Measurements from ENCODE around the gene TMEM95.
"Not testable (repeated sequence)": the region's sequence is repeated elsewhere in the genome, so short reads cannot be mapped to it uniquely, and the experiment has no call there.

The TMEM95 gene

GRCh38 chr17:7367083-7367482 lies 12.1 kb downstream of the TMEM95 start:
- no peak for TF ChIP-seq CTCF (IDR thresholded peaks at IDR 0.05; ENCODE audit: insufficient read depth, low read depth, low read length, missing control alignments)
- H3K4me3 ChIP-seq (ENCODE audit: low read depth, low read length), result no peak overlapping the region
- DNase-seq (ENCODE audit: low read depth), result no peak

- no peak for DNase-seq (ENCODE audit: low read depth)
- no peak overlapping the region for H3K4me3 ChIP-seq (ENCODE audit: low read depth, low read length)
- TF ChIP-seq CTCF (IDR thresholded peaks at IDR 0.05; ENCODE audit: insufficient read depth, low read depth, low read length, missing control alignments), result no peak
Observed at GRCh38 chr17:7367918-7368598, 13.1 kb downstream of the TMEM95 start.

- H3K4me3 ChIP-seq (ENCODE audit: low read depth, low read length); DNase-seq (ENCODE audit: low read depth): not testable (repeated sequence)
Observed at GRCh38 chr17:7368599-7368994, 13.6 kb downstream of the TMEM95 start.

GRCh38 chr17:7369825-7370224 lies 14.9 kb downstream of the TMEM95 start:
- DNase-seq (ENCODE audit: low read depth), result no peak
- H3K4me3 ChIP-seq (ENCODE audit: low read depth, low read length), result no peak overlapping the region
- TF ChIP-seq CTCF (IDR thresholded peaks at IDR 0.05; ENCODE audit: insufficient read depth, low read depth, low read length, missing control alignments), result no peak

GRCh38 chr17:7370853-7371252 lies 15.9 kb downstream of the TMEM95 start:
- no peak overlapping the region for H3K4me3 ChIP-seq (ENCODE audit: low read depth, low read length)
- TF ChIP-seq CTCF (IDR thresholded peaks at IDR 0.05; ENCODE audit: insufficient read depth, low read depth, low read length, missing control alignments), result no peak
- no peak for DNase-seq (ENCODE audit: low read depth)

- no peak for DNase-seq (ENCODE audit: low read depth)
Observed at GRCh38 chr17:7374353-7374752, 19.4 kb downstream of the TMEM95 start.

GRCh38 chr17:7379134-7379533 lies 24.2 kb downstream of the TMEM95 start:
- DNase-seq (ENCODE audit: low read depth), result no peak
- no peak for TF ChIP-seq CTCF (IDR thresholded peaks at IDR 0.05; ENCODE audit: insufficient read depth, low read depth, low read length, missing control alignments)
- no peak overlapping the region for H3K4me3 ChIP-seq (ENCODE audit: low read depth, low read length)

More at GRCh38 chr17:7374353-7374752, 19.4 kb downstream of the TMEM95 start:
- no peak for TF ChIP-seq CTCF (IDR thresholded peaks at IDR 0.05; ENCODE audit: insufficient read depth, low read depth, low read length, missing control alignments)
- H3K4me3 ChIP-seq (ENCODE audit: low read depth, low read length), result no peak overlapping the region
